Neural cell (in vitro differentiated cells): ENCODE results near the gene FERMT1. TPM values are rescaled to one million over a fixed set of nuclear protein-coding genes. Genes with fewer than 3 reads are reported as not detected.

Experiments
- H2AFZ ChIP-seq: fragments of 200-600, 300-800 bp; sonication (generic), shearing (Covaris generic); 2 replicates; pipeline ENCODE4 v1.6.0; 2014; ENCODE audit warnings: low read depth, mild to moderate bottlenecking, antibody characterized with exemption, low read length, moderate library complexity
- H3F3A ChIP-seq: fragments of 200-600 bp; shearing (Covaris generic); 2 replicates; pipeline ENCODE4 v1.6.1; 2016; ENCODE audit warnings: mild to moderate bottlenecking, moderate library complexity, mixed read lengths, antibody characterized with exemption, low read length; ENCODE audit not compliant: insufficient read depth, poor library complexity, severe bottlenecking
- H3K27ac ChIP-seq: fragments of 200-600, 300-800 bp; sonication (generic), shearing (Covaris generic); 2 replicates; pipeline ENCODE4 v1.5.1; 2014; ENCODE audit warnings: mild to moderate bottlenecking, low read length, moderate library complexity
- H3K27me3 ChIP-seq: fragments of 300-800, 200-600 bp; sonication (generic), shearing (Covaris generic); 2 replicates; pipeline ENCODE4 v1.6.0; 2014; ENCODE audit warnings: mild to moderate bottlenecking, low read depth, low read length, moderate library complexity; ENCODE audit not compliant: insufficient read depth
- H3K36me3 ChIP-seq: fragments of 300-800, 200-600 bp; sonication (generic), shearing (Covaris generic); 2 replicates; pipeline ENCODE4 v1.5.1; 2014; ENCODE audit warnings: mild to moderate bottlenecking, antibody characterized with exemption, low read length, moderate library complexity; ENCODE audit not compliant: insufficient read depth
- H3K4me2 ChIP-seq: fragments of 300-800, 200-600 bp; sonication (generic), shearing (Covaris generic); 2 replicates; pipeline ENCODE4 v1.6.0; 2014; ENCODE audit warnings: mild to moderate bottlenecking, low read length
- H3K4me3 ChIP-seq: fragments of 300-800, 200-600 bp; sonication (generic), shearing (Covaris generic); 2 replicates; pipeline ENCODE4 v1.5.1; 2014; ENCODE audit warnings: mild to moderate bottlenecking, low read length, moderate library complexity
- H3K79me2 ChIP-seq: fragments of 200-600 bp; shearing (Covaris generic); replicated peaks from 2 replicates; pipeline ENCODE4 v1.6.0; 2014; ENCODE audit warnings: mild to moderate bottlenecking, low read length, moderate library complexity; ENCODE audit not compliant: insufficient read depth
- H3K9ac ChIP-seq: fragments of 300-800, 200-600 bp; sonication (generic), shearing (Covaris generic); 2 replicates; pipeline ENCODE4 v1.6.1; 2016; ENCODE audit warnings: mild to moderate bottlenecking, low read length, mixed read lengths
- H3K9me2 ChIP-seq: fragments of 200-600 bp; shearing (Covaris generic); 2 replicates; pipeline ENCODE4 v1.6.1; 2016; ENCODE audit warnings: mild to moderate bottlenecking, low read length, mixed read lengths; ENCODE audit not compliant: insufficient read depth
- H3K9me3 ChIP-seq: fragments of 200-600, 300-800 bp; sonication (generic), shearing (Covaris generic); 2 replicates; pipeline ENCODE4 v1.6.1; 2016; ENCODE audit warnings: mild to moderate bottlenecking, mixed run types, low read length, moderate library complexity, mixed read lengths
- H4K20me1 ChIP-seq: fragments of 200-600 bp; shearing (Covaris generic); 2 replicates; pipeline ENCODE4 v1.6.1; 2016; ENCODE audit warnings: mild to moderate bottlenecking, mixed run types; ENCODE audit not compliant: insufficient read depth
- EP300 ChIP-seq: fragments of 450-650 bp; conservative IDR thresholded peaks from 2 replicates; pipeline ENCODE4 v1.6.1; 2014; ENCODE audit warnings: antibody characterized with exemption, mild to moderate bottlenecking, moderate library complexity; ENCODE audit not compliant: poor library complexity, severe bottlenecking
- EZH2 ChIP-seq: fragments of 200-600, 300-800 bp; shearing (Covaris generic), sonication (generic); IDR thresholded peaks from 2 replicates; pipeline ENCODE4 v1.6.1; 2014; ENCODE audit warnings: antibody characterized with exemption, low read length, borderline replicate concordance, mild to moderate bottlenecking; ENCODE audit not compliant: insufficient read depth, poor library complexity, severe bottlenecking
- MXI1 ChIP-seq: fragments of 450-650 bp; conservative IDR thresholded peaks from 2 replicates; pipeline ENCODE4 v1.6.1; 2014; ENCODE audit warnings: antibody characterized with exemption, mild to moderate bottlenecking; ENCODE audit not compliant: poor library complexity, severe bottlenecking
- POLR2AphosphoS5 ChIP-seq: IDR thresholded peaks from 2 replicates; pipeline ENCODE4 v1.6.1; 2012
- RAD21 ChIP-seq: fragments of 450-650 bp; conservative IDR thresholded peaks from 2 replicates; pipeline ENCODE4 v1.6.1; 2014; ENCODE audit warnings: antibody characterized with exemption, mild to moderate bottlenecking, moderate library complexity
- SMC3 ChIP-seq: fragments of 450-650 bp; conservative IDR thresholded peaks from 2 replicates; pipeline ENCODE4 v1.6.1; 2014; ENCODE audit warnings: antibody characterized with exemption, mild to moderate bottlenecking, moderate library complexity; ENCODE audit not compliant: poor library complexity
- TAF1 ChIP-seq: IDR thresholded peaks from 2 replicates; pipeline ENCODE4 v1.6.1; 2012; ENCODE audit warnings: low read depth
- polyA minus RNA-seq: library from RNA; depleted of rRNA, polyadenylated mRNA; stranded (reverse); fragments of >200 nt; gene quantifications from 2 replicates; pipeline ENCODE4 v1.2.3, GENCODE V29; 2014
- polyA plus RNA-seq: library from polyadenylated mRNA; depleted of rRNA; stranded (reverse); fragments of >200 nt; gene quantifications from 2 replicates; pipeline ENCODE4 v1.2.3, GENCODE V29; 2014
- TF ChIP-seq, protein P1 (sequence below): fragments of 450-650 bp; IDR thresholded peaks from 2 replicates; pipeline ENCODE4 v1.5.1; 2014; ENCODE audit warnings: antibody characterized with exemption, mild to moderate bottlenecking, moderate library complexity; ENCODE audit not compliant: poor library complexity, severe bottlenecking
- TF ChIP-seq, protein P2 (sequence below): IDR thresholded peaks from 2 replicates; pipeline ENCODE4 v1.6.1; 2012; ENCODE audit warnings: borderline replicate concordance

The FERMT1 gene
- polyA plus RNA-seq (0.16 TPM in 1 of 2 replicates, not detected in the other), polyA minus RNA-seq (0.12 and 0.24 TPM in 2 replicates)

DNA sequence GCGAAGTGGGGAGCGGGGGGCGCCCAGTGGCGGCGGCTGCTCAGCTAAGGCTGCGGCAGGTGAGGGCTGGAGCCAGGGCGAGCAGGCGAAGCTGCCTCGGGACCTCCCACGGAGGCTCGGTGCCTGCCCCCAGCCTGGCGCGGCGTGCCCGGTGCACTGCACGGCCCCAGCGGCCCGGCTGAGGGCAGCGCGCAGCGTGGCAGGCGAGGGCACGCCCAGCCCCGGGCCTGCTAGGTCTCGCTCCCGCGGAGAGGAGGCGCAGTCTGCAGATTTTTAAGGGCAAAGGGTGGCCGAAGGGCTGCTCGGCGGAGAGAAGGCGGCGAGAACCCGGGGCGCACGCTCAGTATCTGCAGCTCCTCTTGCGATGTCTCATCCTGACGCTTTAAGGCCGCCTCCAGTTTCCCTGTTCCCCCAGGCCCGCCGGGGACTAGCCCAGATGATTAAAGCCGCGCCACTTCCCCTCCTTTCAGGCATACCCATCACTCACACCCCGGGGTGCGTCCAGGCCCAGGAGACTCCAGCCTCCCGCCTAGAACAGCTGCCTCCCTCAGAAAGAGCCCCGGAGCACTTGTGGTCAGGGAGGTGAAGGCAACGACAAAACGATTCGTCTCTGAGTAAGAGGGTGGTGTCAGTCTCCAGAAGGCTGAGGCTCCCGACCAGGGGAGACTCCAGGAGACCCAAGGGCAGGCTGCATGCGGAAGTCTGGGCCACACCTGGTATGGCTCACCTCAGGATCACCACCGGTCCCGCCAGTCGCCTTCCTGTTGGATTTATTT is at the start of gene FERMT1:
TSS of gene FERMT1 (minus strand) at position 158 of the 776 bp plus-strand sequence. CDS start 3,476 bp downstream, outside the sequence.
- Histone ChIP-seq H3K27me3 (peaks cover 32% of the 10 kb centered on the region), H3K36me3 (no peaks in the 10 kb centered on the region), H3F3A (no peaks in the 10 kb centered on the region), H3K79me2 (no peaks in the 10 kb centered on the region), H3K27ac (no peak within 1 kb of the TSS), H3K9me3 (no peaks in the 10 kb centered on the region), H3K4me2 (no peak within 1 kb of the TSS), H3K9ac (peak within 1 kb of the TSS; percentile 53), H3K4me3 (peak within 1 kb of the TSS; percentile 67), H4K20me1 (no peaks in the 10 kb centered on the region), H2AFZ (no peak within 1 kb of the TSS), H3K9me2 (no peaks in the 10 kb centered on the region)
- TF ChIP-seq EZH2 (no peak), MXI1 (peak; percentile 44)
- TF ChIP-seq, protein P1, sequence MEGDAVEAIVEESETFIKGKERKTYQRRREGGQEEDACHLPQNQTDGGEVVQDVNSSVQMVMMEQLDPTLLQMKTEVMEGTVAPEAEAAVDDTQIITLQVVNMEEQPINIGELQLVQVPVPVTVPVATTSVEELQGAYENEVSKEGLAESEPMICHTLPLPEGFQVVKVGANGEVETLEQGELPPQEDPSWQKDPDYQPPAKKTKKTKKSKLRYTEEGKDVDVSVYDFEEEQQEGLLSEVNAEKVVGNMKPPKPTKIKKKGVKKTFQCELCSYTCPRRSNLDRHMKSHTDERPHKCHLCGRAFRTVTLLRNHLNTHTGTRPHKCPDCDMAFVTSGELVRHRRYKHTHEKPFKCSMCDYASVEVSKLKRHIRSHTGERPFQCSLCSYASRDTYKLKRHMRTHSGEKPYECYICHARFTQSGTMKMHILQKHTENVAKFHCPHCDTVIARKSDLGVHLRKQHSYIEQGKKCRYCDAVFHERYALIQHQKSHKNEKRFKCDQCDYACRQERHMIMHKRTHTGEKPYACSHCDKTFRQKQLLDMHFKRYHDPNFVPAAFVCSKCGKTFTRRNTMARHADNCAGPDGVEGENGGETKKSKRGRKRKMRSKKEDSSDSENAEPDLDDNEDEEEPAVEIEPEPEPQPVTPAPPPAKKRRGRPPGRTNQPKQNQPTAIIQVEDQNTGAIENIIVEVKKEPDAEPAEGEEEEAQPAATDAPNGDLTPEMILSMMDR, result peak; percentile 53

DNA sequence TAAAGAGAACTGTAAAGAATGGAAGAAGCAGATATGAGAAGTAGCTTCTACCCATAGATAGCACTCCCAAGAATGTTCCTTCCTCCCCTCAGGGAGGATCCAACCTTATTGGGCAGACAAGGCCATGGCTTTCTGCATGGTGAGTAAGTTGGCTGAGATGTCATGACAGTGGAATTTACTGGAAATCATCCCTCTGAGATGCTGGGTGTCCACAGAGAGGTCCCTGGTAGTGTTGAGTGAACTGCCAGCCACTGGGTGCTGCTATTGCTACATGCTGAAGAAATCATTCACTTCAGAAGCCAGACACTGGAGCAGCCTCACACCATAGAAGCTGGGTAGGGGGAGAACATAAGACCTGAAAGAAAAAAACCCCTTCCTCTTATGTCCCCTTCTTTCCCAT is 46.4 kb upstream of the FERMT1 start:
- H2AFZ ChIP-seq, result no peak overlapping the region
- no peaks in the 10 kb centered on the region for H3K27me3 ChIP-seq
- H3K4me3 ChIP-seq, result no peak overlapping the region
- no peaks in the 10 kb centered on the region for H3K36me3 ChIP-seq
- TF ChIP-seq SMC3 (no peak), TAF1 (no peak), RAD21 (no peak), POLR2AphosphoS5 (no peak), EZH2 (no peak), MXI1 (no peak), EP300 (no peak)
- TF ChIP-seq, protein P1, result no peak
- TF ChIP-seq, protein P2, sequence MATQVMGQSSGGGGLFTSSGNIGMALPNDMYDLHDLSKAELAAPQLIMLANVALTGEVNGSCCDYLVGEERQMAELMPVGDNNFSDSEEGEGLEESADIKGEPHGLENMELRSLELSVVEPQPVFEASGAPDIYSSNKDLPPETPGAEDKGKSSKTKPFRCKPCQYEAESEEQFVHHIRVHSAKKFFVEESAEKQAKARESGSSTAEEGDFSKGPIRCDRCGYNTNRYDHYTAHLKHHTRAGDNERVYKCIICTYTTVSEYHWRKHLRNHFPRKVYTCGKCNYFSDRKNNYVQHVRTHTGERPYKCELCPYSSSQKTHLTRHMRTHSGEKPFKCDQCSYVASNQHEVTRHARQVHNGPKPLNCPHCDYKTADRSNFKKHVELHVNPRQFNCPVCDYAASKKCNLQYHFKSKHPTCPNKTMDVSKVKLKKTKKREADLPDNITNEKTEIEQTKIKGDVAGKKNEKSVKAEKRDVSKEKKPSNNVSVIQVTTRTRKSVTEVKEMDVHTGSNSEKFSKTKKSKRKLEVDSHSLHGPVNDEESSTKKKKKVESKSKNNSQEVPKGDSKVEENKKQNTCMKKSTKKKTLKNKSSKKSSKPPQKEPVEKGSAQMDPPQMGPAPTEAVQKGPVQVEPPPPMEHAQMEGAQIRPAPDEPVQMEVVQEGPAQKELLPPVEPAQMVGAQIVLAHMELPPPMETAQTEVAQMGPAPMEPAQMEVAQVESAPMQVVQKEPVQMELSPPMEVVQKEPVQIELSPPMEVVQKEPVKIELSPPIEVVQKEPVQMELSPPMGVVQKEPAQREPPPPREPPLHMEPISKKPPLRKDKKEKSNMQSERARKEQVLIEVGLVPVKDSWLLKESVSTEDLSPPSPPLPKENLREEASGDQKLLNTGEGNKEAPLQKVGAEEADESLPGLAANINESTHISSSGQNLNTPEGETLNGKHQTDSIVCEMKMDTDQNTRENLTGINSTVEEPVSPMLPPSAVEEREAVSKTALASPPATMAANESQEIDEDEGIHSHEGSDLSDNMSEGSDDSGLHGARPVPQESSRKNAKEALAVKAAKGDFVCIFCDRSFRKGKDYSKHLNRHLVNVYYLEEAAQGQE, result no peak
- H3K9me3 ChIP-seq, result no peaks in the 10 kb centered on the region
- H3K4me2 ChIP-seq, result no peak overlapping the region
- no peaks in the 10 kb centered on the region for H3K79me2 ChIP-seq
- H3F3A ChIP-seq, result no peaks in the 10 kb centered on the region
- H3K27ac ChIP-seq, result no peak overlapping the region
- no peaks in the 10 kb centered on the region for H4K20me1 ChIP-seq
- no peaks in the 10 kb centered on the region for H3K9me2 ChIP-seq
- no peak overlapping the region for H3K9ac ChIP-seq
